Right atrium auricular region (tissue), 2 donors: ENCODE data around the gene PPP2R2C. TPM values are rescaled to one million over a fixed set of nuclear protein-coding genes. Genes with fewer than 3 reads are reported as not detected.

Experiments used
- DNase-seq: peaks from one replicate; pipeline ENCODE4 v3.0.0-alpha.2; 2019; ENCODE audit warnings: low spot score
- H3K27ac ChIP-seq, 2 donors: fragments of 200-600 bp; sonication (generic); 1 replicate in 1 of 2; 2 replicates in 1 of 2; pipeline ENCODE4 v1.5.1; 2016 to 2019
- H3K27me3 ChIP-seq, 2 donors: fragments of 200-600 bp; sonication (generic); one replicate each; pipeline versions ENCODE4 v1.5.1 to v1.6.0; 2017 to 2019
- H3K36me3 ChIP-seq: fragments of 200-600 bp; sonication (generic); one replicate; pipeline ENCODE4 v1.5.1; 2016
- H3K4me1 ChIP-seq, 2 donors: fragments of 200-600 bp; sonication (generic); one replicate each; pipeline versions ENCODE4 v1.5.1 to v1.6.0; 2017 to 2019
- H3K4me3 ChIP-seq, 2 donors: fragments of 200-600 bp; sonication (generic); 1 replicate in 1 of 2; 2 replicates in 1 of 2; pipeline ENCODE4 v1.5.1; 2017 to 2019; ENCODE audit warnings: mild to moderate bottlenecking in 1 of 2, moderate library complexity in 1 of 2
- H3K9me3 ChIP-seq, 2 donors: fragments of 200-600 bp; sonication (generic); one replicate each; pipeline ENCODE4 v1.5.1; 2019
- total RNA-seq, 2 donors: library from RNA; depleted of rRNA; stranded (reverse); fragments of >200 nt; gene quantifications; one replicate each; pipeline ENCODE4 v1.1.0, GENCODE V29; 2016
- TF ChIP-seq, protein P1 (sequence below), 2 donors: fragments of 200-600 bp; sonication (generic); IDR thresholded peaks; one replicate each; pipeline ENCODE4 v1.5.1; 2019; ENCODE audit warnings: antibody characterized with exemption in 2 of 2

PPP2R2C gene
- total RNA-seq, 2 donors from 2014 or later, result 4.6 to 5.7 TPM

DNA sequence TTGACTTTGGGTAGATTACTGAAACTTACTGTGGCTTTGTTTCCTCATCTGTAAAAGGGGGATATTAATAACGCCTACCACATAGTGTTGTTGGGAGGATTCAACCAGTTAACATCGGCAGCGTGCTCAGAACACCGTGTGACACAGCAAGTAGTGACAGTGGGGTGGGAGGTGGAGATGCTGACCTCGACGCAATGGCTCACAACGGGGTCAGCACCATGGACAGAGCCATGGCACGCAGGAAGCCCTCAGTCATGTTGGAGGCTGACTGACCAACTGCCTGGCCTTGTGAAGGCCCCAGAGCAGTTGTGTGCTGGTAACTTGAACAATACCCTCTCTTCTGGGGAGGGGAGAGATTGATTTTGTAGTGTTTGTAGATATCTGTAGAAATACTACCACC is 109.5 kb downstream of the PPP2R2C start:
- Histone ChIP-seq H3K27ac (no peak overlapping the region), H3K36me3 (no peaks in the 10 kb centered on the region), H3K4me3 (no peak overlapping the region), H3K4me1 (no peaks in the 10 kb centered on the region), H3K27me3 (no peaks in the 10 kb centered on the region), H3K9me3 (no peaks in the 10 kb centered on the region)
- DNase-seq, result no peak
- TF ChIP-seq, protein P1, sequence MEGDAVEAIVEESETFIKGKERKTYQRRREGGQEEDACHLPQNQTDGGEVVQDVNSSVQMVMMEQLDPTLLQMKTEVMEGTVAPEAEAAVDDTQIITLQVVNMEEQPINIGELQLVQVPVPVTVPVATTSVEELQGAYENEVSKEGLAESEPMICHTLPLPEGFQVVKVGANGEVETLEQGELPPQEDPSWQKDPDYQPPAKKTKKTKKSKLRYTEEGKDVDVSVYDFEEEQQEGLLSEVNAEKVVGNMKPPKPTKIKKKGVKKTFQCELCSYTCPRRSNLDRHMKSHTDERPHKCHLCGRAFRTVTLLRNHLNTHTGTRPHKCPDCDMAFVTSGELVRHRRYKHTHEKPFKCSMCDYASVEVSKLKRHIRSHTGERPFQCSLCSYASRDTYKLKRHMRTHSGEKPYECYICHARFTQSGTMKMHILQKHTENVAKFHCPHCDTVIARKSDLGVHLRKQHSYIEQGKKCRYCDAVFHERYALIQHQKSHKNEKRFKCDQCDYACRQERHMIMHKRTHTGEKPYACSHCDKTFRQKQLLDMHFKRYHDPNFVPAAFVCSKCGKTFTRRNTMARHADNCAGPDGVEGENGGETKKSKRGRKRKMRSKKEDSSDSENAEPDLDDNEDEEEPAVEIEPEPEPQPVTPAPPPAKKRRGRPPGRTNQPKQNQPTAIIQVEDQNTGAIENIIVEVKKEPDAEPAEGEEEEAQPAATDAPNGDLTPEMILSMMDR (IDR thresholded peaks at IDR 0.05), result no peak

DNA sequence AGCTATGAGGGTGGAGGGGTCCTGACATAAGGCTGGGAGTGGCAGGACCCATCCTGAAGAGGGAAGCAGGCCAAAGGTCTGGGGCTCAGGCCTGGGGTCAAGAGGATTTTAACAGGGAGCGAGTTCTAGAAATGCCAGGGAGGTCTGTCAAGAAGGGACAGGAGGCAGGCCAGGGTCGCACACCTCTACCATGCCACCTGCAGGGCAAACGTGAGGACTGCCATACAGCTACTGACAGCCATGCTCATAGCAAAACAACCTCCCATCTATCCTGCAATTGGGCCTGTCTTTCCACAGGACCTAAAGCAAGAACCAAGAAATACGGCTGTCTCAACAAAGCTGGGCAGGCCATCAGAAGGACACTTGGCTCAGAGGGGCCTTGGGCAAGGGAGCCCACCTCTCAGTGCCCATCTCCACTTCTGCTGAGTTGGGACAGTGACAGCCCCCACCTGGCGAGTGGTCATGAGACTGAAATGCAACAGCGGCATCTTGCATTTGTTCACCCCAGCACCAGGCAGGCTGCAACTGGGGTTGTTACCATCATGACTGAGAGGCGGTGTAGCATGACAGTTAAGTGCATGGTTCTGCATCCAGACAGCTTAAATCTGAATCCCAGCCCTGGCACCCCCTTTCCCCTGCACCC is 110.0 kb downstream of the PPP2R2C start:
- DNase-seq, result no peak
- Histone ChIP-seq H3K4me3 (no peak overlapping the region), H3K27ac (no peak overlapping the region), H3K27me3 (no peaks in the 10 kb centered on the region), H3K36me3 (no peaks in the 10 kb centered on the region), H3K4me1 (no peaks in the 10 kb centered on the region), H3K9me3 (no peaks in the 10 kb centered on the region)
- TF ChIP-seq, protein P1 (IDR thresholded peaks at IDR 0.05), result no peak

DNA sequence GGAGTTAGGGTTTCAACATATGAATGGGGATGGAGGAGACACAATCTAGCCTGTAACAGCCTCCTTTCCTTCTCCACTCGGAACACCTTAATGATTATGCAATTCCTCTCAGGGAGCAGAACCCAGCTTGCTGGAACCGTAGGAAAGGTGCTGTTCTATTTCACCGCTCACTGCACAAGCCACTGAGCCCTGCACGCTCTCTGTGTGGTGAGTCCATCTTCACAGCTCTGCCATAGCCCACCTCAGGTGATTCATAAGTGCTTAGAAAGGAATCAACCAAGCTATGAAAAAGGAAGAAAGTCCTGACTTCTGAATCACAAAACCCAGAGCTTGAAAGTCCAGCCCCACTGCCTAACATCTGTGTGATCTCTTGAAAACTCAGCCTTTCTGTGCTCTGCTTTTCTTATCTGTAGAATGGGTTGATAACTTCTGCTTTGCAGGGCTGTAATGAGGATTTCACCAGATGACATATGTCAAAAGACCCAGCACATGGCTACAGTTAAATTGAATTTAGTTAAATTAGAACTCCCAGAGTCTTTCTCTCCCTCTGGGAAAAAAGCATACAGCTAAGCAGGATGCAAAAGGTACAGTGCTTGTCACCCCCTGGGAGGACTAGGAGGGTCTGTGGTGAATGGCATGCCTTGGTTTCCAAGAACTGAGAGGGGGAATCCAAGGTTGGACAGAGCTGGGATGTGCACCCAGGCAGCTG is 111.2 kb downstream of the PPP2R2C start:
- Histone ChIP-seq H3K4me1 (no peaks in the 10 kb centered on the region), H3K9me3 (no peaks in the 10 kb centered on the region), H3K27me3 (no peaks in the 10 kb centered on the region), H3K27ac (no peak overlapping the region), H3K36me3 (no peaks in the 10 kb centered on the region), H3K4me3 (no peak overlapping the region)
- TF ChIP-seq, protein P1 (IDR thresholded peaks at IDR 0.05), result no peak
- DNase-seq, result no peak

DNA sequence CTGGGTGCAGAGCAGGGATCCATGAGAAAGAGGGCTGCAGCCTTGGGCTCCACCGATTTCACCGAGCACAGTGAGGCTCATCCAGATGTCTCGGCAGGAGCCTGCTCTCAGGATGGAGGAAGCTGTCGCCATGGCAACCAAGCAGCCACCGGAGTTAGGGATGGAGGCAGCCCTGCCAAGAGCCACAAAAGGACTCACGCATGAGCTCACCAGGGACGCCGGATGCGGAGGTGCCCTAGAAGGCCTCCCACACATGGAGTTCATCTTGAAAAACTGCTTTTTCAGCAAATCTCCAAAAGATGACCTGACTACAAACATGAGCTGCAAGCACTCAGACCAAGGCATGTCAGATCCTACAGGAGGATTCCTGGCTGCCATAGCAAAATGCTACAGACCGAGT is 112.0 kb downstream of the PPP2R2C start:
- TF ChIP-seq, protein P1 (IDR thresholded peaks at IDR 0.05), result no peak
- no peak for DNase-seq
- H3K27me3 ChIP-seq, result no peaks in the 10 kb centered on the region
- no peaks in the 10 kb centered on the region for H3K36me3 ChIP-seq
- H3K4me1 ChIP-seq, result no peaks in the 10 kb centered on the region
- H3K9me3 ChIP-seq, result no peaks in the 10 kb centered on the region
- H3K4me3 ChIP-seq, result no peak overlapping the region
- no peak overlapping the region for H3K27ac ChIP-seq

DNA sequence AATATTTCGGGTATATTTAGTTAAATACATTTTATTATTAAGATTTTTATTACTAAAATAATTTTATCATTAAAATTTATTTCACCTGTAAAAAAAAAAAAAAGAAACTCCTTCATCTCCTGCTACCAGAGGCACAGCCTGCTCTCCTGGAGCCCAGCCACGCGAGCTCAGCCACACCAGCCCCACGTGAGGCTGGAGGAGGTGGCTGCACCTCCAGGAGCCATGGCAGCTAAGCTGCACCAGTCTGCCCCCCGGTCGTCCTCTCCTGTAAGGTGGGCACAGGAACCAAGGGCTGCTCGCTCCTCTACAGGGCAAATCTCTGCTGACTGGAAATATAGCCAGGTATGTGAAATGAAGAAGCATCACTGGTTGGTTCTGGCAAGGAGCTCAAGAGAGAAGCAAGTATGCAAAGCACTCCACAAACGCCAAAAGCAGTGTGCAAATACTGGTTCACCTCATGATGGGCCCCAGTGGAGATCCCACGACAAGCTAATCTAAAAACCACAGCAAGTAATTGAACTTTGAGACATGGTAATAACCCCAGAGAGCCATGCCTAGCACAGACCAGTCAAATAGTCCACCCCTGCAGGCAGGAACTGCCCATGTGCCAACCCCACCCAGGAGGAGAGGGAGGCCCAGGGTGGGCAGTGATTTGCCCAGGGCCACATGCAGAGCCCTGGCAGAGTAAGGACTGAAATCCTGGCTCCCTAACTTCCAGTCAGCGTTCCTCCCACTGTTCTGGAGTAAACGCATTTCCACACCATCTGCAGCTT is 112.7 kb downstream of the PPP2R2C start:
- Histone ChIP-seq H3K36me3 (no peaks in the 10 kb centered on the region), H3K27me3 (no peaks in the 10 kb centered on the region), H3K9me3 (no peaks in the 10 kb centered on the region), H3K4me1 (no peaks in the 10 kb centered on the region), H3K4me3 (no peak overlapping the region), H3K27ac (no peak overlapping the region)
- TF ChIP-seq, protein P1 (IDR thresholded peaks at IDR 0.05), result no peak
- no peak for DNase-seq
